Ishikawa (cell line): ENCODE data around the gene LRRC10B.

Source experiments
- EP300 ChIP-seq: IDR thresholded peaks from 2 replicates; pipeline ENCODE4 v1.6.1; 2012; ENCODE audit warnings: borderline replicate concordance
- MAX ChIP-seq: IDR thresholded peaks from 2 replicates; pipeline ENCODE4 v1.6.1; 2012
- NFIC ChIP-seq: IDR thresholded peaks from 2 replicates; pipeline ENCODE4 v1.6.1; 2012
- RAD21 ChIP-seq: IDR thresholded peaks from 2 replicates; pipeline ENCODE4 v1.6.1; 2012; ENCODE audit warnings: low read depth
- REST ChIP-seq: IDR thresholded peaks from 2 replicates; pipeline ENCODE4 v1.6.1; 2012; ENCODE audit warnings: low read depth, mild to moderate bottlenecking
- TAF1 ChIP-seq: IDR thresholded peaks from 2 replicates; pipeline ENCODE4 v1.6.1; 2012; ENCODE audit warnings: low read depth, mild to moderate bottlenecking
- TCF12 ChIP-seq: IDR thresholded peaks from 2 replicates; pipeline ENCODE4 v1.6.1; 2012; ENCODE audit warnings: low read depth
- TEAD4 ChIP-seq: IDR thresholded peaks from 2 replicates; pipeline ENCODE4 v1.6.1; 2012
- YY1 ChIP-seq: IDR thresholded peaks from 2 replicates; pipeline ENCODE4 v1.6.1; 2012; ENCODE audit warnings: low read depth
- TF ChIP-seq, protein P1 (sequence below): IDR thresholded peaks from 2 replicates; pipeline ENCODE4 v1.6.1; 2012

DNA sequence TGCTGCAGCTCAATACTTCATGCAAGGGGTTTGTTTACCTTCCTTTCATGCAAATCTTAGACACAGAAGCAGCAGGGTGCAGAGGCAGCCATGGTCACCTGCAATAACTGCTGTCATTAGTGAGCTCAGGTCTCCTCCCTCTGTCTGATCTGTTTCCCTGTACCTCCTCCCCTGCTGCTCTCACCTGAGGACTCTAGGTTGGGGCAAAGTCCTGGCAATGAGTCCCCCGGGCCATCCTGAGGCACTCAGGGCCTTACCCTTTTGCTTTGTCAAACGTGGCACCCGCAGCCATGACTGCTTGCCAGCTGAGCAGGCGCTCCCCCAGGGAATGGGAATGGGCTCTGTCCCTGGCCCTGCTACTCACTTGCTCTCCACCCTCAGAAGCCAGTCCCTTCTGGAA is 3.9 kb downstream of the LRRC10B start:
- TF ChIP-seq, protein P1, sequence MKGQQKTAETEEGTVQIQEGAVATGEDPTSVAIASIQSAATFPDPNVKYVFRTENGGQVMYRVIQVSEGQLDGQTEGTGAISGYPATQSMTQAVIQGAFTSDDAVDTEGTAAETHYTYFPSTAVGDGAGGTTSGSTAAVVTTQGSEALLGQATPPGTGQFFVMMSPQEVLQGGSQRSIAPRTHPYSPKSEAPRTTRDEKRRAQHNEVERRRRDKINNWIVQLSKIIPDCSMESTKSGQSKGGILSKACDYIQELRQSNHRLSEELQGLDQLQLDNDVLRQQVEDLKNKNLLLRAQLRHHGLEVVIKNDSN = no peak
- TF ChIP-seq NFIC = no peak
- no peak for TF ChIP-seq TAF1
- no peak for TF ChIP-seq REST
- TF ChIP-seq TCF12 = no peak
- TF ChIP-seq YY1 = no peak
- no peak for TF ChIP-seq EP300
- TF ChIP-seq MAX = no peak
- TF ChIP-seq TEAD4 = no peak
- TF ChIP-seq RAD21 = no peak
